ENCODE data around the gene EXOC4. TPM values are rescaled to one million over a fixed set of nuclear protein-coding genes. Genes with fewer than 3 reads are reported as not detected.

The EXOC4 gene
- total and polyA plus RNA-seq, 2 donors from 2014 or later = 22.8 to 78.7 TPM

DNA sequence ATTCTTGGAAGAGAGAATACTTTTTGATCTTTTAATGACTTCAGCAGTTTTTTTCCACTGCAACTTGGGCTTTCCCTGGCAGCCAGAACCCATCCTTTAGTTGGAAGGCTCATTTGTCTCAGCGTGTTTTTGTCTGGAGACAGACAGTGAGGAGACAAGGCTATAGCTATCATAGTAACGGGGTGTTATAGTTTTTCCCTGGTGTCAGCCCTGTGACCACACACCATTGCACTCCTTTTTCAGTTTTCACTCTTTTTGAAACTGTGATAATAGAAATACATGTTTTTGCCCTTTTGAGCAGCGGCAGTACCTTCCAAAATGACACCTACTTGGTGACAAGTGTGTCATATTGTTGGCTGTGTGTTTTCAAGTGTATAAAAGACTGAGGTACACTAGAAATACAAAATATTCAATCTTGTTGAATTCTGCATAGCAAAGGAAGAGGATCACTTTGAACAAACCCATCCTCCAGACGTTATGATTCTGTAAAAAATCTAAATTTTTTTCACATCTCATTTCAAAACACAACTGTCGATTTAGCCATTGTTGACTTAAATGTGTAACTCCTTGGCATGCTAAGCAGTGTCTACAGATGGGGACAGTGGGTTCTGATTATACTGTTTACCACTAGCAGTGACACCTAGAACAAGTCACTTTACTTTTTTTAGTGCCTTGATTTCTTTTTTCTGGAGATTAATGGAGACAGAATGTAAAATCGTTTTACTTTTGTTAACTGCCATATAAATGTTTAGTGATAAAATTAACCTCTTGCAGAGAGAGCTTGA is 130.1 kb downstream of the EXOC4 start:
- DNase-seq = no peak
- Histone ChIP-seq H3K9ac (ENCODE audit: low read length in 3 of 3) (no peak overlapping the region), H3K27me3 (ENCODE audit: control insufficient read depth, insufficient read depth, low read length) (no peaks in the 10 kb centered on the region), H3K27ac (ENCODE audit: low read depth in 2 of 2, low read length in 2 of 2) (no peak overlapping the region), H3K4me3 (ENCODE audit: low read length in 3 of 3) (no peak overlapping the region), H3K36me3 (ENCODE audit: control insufficient read depth in 2 of 3, insufficient read depth in 3 of 3, low read length in 3 of 3) (no peaks in the 10 kb centered on the region), H3K9me3 (ENCODE audit: control insufficient read depth in 2 of 3, insufficient read depth in 1 of 3, low read length in 3 of 3) (no peaks in the 10 kb centered on the region), H3K4me1 (ENCODE audit: control insufficient read depth in 2 of 3, insufficient read depth in 2 of 3, low read depth in 1 of 3, low read length in 3 of 3) (no peaks in the 10 kb centered on the region)
- intact Hi-C loops (cut with DNase I) = no loop called here
- no peak for FAIRE-seq
- TF ChIP-seq, protein P1, sequence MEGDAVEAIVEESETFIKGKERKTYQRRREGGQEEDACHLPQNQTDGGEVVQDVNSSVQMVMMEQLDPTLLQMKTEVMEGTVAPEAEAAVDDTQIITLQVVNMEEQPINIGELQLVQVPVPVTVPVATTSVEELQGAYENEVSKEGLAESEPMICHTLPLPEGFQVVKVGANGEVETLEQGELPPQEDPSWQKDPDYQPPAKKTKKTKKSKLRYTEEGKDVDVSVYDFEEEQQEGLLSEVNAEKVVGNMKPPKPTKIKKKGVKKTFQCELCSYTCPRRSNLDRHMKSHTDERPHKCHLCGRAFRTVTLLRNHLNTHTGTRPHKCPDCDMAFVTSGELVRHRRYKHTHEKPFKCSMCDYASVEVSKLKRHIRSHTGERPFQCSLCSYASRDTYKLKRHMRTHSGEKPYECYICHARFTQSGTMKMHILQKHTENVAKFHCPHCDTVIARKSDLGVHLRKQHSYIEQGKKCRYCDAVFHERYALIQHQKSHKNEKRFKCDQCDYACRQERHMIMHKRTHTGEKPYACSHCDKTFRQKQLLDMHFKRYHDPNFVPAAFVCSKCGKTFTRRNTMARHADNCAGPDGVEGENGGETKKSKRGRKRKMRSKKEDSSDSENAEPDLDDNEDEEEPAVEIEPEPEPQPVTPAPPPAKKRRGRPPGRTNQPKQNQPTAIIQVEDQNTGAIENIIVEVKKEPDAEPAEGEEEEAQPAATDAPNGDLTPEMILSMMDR (IDR thresholded peaks at IDR 0.05; ENCODE audit: borderline replicate concordance, extremely low read depth, insufficient read depth) = no peak

DNA sequence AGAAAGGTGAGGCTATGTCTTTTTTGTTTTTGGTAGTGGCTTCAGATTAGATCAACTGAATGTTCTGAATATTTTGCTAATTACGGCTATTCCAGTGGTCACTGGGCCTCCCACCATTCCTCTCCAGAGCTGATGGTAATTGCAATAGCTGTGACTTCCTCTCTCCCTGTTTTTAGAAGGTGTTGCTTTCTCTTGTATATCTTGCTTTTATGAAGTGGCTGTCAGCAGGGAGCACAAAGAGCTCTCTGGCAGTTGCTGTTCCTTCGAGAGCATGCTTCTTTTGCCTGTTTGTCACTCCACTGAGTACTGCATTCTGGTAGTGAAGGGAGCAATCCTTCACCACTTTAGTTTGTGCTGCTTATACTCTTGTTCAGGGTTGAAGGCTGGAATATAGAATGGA is 133.3 kb downstream of the EXOC4 start:
- no peak overlapping the region for H3K4me3 ChIP-seq (ENCODE audit: low read length in 3 of 3)
- FAIRE-seq (no peak), DNase-seq (no peak)
- H3K4me1 ChIP-seq (ENCODE audit: control insufficient read depth in 2 of 3, insufficient read depth in 2 of 3, low read depth in 1 of 3, low read length in 3 of 3) = no peaks in the 10 kb centered on the region
- TF ChIP-seq, protein P1 (IDR thresholded peaks at IDR 0.05; ENCODE audit: borderline replicate concordance, extremely low read depth, insufficient read depth) = no peak
- H3K9ac ChIP-seq (ENCODE audit: low read length in 3 of 3) = no peak overlapping the region
- no peaks in the 10 kb centered on the region for H3K27me3 ChIP-seq (ENCODE audit: control insufficient read depth, insufficient read depth, low read length)
- H3K36me3 ChIP-seq (ENCODE audit: control insufficient read depth in 2 of 3, insufficient read depth in 3 of 3, low read length in 3 of 3) = no peaks in the 10 kb centered on the region
- H3K9me3 ChIP-seq (ENCODE audit: control insufficient read depth in 2 of 3, insufficient read depth in 1 of 3, low read length in 3 of 3) = no peaks in the 10 kb centered on the region
- intact Hi-C loops (cut with DNase I) = no loop called here
- H3K27ac ChIP-seq (ENCODE audit: low read depth in 2 of 2, low read length in 2 of 2) = no peak overlapping the region

DNA sequence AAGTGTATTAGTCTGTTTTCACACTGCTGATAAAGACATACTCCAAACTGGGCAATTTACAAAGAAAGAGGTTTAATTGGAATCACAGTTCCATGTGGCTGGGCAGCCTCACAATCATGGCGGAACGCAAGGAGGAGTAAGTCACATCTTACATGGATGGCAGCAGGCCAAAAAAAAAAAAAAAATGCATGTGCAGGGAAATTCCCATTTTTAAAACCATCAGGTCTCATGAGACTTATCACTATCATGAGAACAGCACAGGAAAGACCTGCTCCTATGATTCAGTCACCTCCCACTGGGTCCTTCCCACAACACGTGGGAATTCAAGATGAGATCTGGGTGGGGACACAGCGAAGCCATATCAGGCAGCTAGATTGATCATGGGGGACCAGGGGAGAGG is 136.8 kb downstream of the EXOC4 start:
- Histone ChIP-seq H3K9ac (ENCODE audit: low read length in 3 of 3) (no peak overlapping the region), H3K4me1 (ENCODE audit: control insufficient read depth in 2 of 3, insufficient read depth in 2 of 3, low read depth in 1 of 3, low read length in 3 of 3) (no peaks in the 10 kb centered on the region), H3K27me3 (ENCODE audit: control insufficient read depth, insufficient read depth, low read length) (no peaks in the 10 kb centered on the region), H3K36me3 (ENCODE audit: control insufficient read depth in 2 of 3, insufficient read depth in 3 of 3, low read length in 3 of 3) (no peaks in the 10 kb centered on the region), H3K9me3 (ENCODE audit: control insufficient read depth in 2 of 3, insufficient read depth in 1 of 3, low read length in 3 of 3) (no peaks in the 10 kb centered on the region), H3K4me3 (ENCODE audit: low read length in 3 of 3) (no peak overlapping the region), H3K27ac (ENCODE audit: low read depth in 2 of 2, low read length in 2 of 2) (no peak overlapping the region)
- TF ChIP-seq, protein P1 (IDR thresholded peaks at IDR 0.05; ENCODE audit: borderline replicate concordance, extremely low read depth, insufficient read depth) = no peak
- DNase-seq (no peak), FAIRE-seq (no peak)
- intact Hi-C loops (cut with DNase I) = no loop called here

Data from kidney (tissue), 14 donors.